Melanocyte of skin (primary cell): Measurements from ENCODE around the gene C6orf163. TPM values are rescaled to one million over a fixed set of nuclear protein-coding genes. Genes with fewer than 3 reads are reported as not detected.

Experiments
- total RNA-seq, 2 donors: library from RNA; depleted of rRNA; stranded (reverse); fragments of >200 nt; gene quantifications; 2 replicates each; pipeline ENCODE4 v1.2.3, GENCODE V29; 2012

C6orf163 gene
- 1 to 10 TPM; 2.4 to 3.7 TPM for total RNA-seq

GRCh38 chr6:87344731-87345130 is at the start of gene C6orf163:
TSS of gene C6orf163 (plus strand) at chr6:87344813. CDS start at chr6:87345100, 287 bp downstream.

GRCh38 chr6:87322304-87323212 is 22.1 kb upstream of the C6orf163 start, which contains the start of gene SMIM8:
TSS of gene SMIM8 (plus strand) at chr6:87322588. CDS start at chr6:87337032, 14,444 bp downstream.

GRCh38 chr6:87407901-87408720 is 63.5 kb downstream of the C6orf163 start, which contains the start of gene CFAP206:
TSS of gene CFAP206 (plus strand) at chr6:87407972. CDS start at chr6:87409840, 1,868 bp downstream.

Other genes with a start within 250 kb of the C6orf163 start
- gene CGA, start 249.7 kb upstream of the C6orf163 start, total RNA-seq = not detected
- 10 to 100 TPM; 13.7 to 15.8 TPM for gene ZNF292, start 189.2 kb upstream of the C6orf163 start, total RNA-seq
- 1 to 10 TPM; 4.1 to 5.7 TPM for gene SMIM8, start 22.2 kb upstream of the C6orf163 start, total RNA-seq
- gene GJB7, start 15.5 kb upstream of the C6orf163 start, total RNA-seq = not detected
- 1 to 10 TPM; 1.0 to 1.3 TPM for gene CFAP206, start 63.2 kb downstream of the C6orf163 start, total RNA-seq
- 10 to 100 TPM; 10.7 to 18.6 TPM for gene SLC35A1, start 128.2 kb downstream of the C6orf163 start, total RNA-seq
- gene RARS2, start 245.2 kb downstream of the C6orf163 start, total RNA-seq = 10 to 100 TPM; 18.9 to 22.6 TPM
- 10 to 100 TPM; 27.9 to 37.3 TPM for gene ORC3, start 245.3 kb downstream of the C6orf163 start, total RNA-seq